Measurements from ENCODE around the gene TRAPPC8.
"Not testable (repeated sequence)": the region's sequence is repeated elsewhere in the genome, so short reads cannot be mapped to it uniquely, and the experiment has no call there.

The TRAPPC8 gene

GRCh38 chr18:31943878-31944816, 1.2 kb upstream of the TRAPPC8 start:
- no peak for DNase-seq

DNA sequence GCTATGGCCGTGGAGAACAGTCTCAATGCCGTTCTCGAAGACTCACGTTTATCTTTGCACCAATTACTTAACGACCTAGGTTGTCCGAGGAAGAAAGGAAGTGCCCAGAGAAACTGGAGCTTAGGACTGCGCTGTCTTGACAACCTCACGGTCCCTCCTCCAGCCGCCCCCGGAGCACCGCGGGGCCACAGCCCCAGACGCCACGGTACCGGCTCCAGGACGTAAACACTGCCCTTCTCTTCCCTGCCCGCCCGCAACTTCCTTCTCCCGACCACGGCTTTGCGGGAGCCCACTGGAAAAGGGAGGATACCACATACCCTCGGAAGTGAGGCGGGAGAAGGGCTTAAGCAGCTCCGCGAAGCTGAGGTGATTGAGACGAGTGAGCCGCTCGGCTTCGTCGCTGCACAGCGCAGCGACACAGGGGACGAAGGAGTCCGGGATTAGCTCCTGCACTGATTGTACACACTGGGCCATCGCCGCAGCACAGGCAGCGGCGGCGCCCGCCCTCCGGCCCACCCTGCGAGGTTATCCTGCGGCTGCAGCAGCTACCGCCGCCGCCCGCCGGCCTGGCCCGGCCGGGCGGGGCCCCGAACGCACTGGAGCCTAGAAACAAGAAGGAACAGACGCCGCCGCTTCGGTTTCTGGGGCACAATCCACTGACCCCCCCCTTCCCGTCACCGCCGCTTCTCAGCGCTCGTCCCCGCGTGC, 483 bp downstream of the TRAPPC8 start:
- DNase-seq: peak; percentile 82

GRCh38 chr18:31941010-31941809, 1.7 kb downstream of the TRAPPC8 start:
- no peak for DNase-seq

- not testable (repeated sequence) for DNase-seq
Measured at GRCh38 chr18:31934773-31935172, 8.2 kb downstream of the TRAPPC8 start.

- no peak for DNase-seq
Measured at GRCh38 chr18:31931886-31932240, 11.1 kb downstream of the TRAPPC8 start.

DNA sequence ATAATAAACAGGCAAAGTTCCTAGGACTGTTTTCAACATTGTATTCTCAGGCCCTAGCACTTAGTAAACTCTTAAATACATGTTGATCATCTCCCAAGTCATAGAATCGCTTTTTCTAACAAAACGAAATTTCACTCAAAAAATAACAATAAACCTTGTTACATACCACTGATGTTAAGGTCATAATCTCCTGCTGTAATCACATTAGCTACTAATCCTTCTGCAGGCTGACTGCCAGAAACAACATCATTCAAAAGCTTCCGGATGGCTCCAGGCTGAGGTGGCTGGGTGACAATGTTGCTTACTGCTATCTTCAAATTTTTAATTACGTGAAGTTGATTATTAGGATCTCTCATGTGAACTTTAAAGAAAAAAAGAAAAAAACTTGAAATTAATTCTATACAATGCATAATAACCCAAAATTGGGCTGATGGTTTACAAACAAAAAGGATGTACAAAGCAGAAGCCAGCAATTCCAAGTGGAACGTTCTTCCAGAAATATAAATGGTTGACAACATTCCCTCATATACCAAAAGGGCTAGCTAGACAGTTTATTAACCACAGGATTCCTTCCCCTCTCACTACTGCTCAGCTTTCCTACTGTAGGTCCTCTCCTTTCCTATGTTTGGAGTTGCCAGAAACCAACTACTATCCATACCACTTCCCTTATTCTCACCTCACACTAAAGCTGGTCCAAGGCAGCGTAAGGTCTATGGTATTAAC, 11.6 kb downstream of the TRAPPC8 start:
- DNase-seq: no peak

DNA sequence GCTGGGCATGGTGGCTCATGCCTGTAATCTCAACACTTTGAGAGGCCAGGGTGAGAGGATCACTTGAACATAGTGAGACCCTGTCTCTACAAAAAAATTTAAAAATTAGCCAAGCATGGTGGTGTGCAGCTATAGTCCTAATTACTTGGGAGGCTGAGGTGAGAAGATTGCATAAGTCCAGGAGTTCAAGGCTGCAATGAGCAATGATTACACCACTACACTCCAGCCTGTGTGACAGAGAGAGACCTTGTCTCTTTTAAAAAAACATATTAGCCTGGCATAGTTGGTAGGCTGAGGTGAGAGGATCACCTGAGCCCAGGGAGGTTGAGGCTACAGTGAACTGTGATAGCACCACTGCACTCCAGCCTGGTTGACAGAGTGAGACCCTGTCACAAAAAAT, 13.7 kb downstream of the TRAPPC8 start:
- no peak for DNase-seq

DNA sequence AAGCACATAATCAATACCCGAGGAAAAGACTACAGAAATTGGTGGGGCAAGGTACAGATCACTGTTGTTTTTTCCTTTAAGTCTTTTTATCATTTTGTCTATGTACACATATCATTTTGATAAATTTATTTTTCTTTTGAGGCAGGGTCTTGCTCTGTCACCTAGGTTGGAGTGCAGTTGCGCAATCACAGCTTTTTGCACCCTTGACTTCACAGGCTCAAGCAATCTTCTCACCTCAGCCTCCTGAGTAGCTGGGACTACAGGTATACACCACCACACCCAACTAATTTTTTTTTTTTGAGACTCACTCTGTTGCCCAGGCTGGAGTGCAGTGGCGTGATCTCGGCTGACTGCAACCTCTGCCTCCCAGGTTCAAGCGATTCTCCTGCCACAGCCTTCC, 15.9 kb downstream of the TRAPPC8 start:
- not testable (repeated sequence) for DNase-seq

DNA sequence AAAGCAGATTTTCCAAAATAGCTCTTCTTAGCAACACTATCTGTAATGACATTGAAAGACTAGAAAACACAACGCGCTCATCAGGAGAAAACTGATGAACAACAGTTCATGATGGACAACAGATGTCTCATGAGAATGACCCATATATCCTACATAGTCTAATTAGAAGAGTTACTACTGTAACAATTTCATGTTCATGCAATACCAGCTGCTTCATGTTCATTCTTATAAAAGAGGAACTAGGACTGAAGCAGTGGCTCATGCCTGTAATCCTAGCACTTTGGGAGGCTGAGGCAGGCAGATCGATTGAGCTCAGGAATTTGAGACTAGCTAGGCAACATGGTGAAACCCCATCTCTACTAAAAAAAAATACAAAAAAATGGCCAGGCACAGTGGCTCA, 22.7 kb downstream of the TRAPPC8 start:
- no peak for DNase-seq

DNA sequence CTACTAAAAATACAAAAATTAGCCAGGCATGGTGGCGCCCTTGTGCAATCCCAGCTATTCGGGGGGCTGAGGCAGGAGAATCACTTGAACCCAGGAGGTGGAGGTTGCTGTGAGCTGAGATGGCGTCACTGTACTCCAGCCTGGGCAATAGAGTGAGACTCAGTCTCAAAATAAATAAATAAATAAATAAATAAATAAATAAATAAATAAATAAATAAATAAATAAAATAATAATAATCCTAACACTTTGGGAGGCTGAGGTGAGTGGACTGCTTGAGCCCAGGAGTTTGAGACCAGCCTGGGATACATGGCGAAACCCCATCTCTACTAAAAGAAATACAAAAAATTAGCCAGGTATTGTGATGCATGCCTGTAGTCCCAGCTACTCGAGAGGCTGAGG, 23.6 kb downstream of the TRAPPC8 start:
- not testable (repeated sequence) for DNase-seq

- no peak for DNase-seq
Measured at GRCh38 chr18:31918733-31919132, 24.2 kb downstream of the TRAPPC8 start.

- no peak for DNase-seq
Measured at GRCh38 chr18:31901063-31901462, 41.9 kb downstream of the TRAPPC8 start.

DNA sequence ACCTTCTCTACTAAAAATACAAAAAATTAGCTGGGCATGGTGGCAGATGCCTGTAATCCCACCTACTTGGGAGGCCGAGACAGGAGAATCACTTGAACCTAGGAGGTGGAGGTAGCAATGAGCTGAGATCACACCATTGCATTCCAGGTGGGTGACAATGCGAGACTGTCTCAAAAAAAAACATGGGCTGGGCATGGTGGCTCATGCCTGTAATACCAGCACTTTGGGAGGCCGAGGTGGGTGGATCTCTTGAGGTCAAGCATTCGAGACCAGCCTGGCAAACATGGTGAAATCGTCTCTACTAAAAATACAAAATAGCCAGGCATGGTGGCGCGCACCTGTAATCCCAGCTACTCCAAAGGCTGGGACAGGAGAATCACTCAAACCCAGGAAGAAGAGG, 43.2 kb downstream of the TRAPPC8 start:
- not testable (repeated sequence) for DNase-seq

DNA sequence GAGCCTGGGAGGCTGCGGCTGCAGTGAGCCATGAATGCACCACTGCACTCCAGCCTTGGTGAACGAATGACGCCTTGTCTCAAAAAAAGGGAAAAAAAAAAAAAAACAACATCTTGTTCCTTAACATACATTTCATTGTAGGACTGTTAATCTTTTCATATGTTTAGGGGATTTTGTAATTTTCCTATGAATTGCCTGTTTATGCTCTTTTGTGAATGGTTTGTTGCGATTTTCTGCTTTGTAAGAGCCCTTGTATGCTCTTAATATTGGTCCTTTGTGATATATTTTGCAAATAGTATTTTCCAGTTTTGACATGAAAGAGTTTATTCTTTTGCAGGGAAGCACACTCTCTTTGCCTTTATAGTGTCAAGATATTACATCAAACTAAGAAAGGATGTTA, 50.0 kb downstream of the TRAPPC8 start:
- no peak for DNase-seq

- no peak for DNase-seq
Measured at GRCh38 chr18:31891566-31891965, 51.4 kb downstream of the TRAPPC8 start.

DNA sequence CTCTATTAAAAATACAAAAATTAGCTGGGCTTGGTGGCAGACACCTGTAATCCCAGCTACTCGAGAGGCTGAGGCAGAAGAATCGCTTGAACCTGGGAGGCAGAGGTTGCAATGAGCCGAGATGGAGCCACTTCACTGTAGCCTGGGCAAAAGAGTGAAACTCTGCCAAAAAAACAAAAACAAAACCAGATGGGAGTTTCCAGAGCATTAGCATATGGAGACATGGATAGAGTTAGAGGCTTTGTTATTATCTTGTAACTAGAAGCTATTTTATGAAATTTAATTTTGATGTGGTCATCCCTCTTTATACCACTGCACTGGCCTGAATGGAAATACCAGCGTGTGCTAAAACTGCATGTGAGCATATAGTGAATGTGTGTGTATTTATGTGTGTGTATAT, 58.9 kb downstream of the TRAPPC8 start:
- no peak for DNase-seq

GRCh38 chr18:31880186-31880898, 62.6 kb downstream of the TRAPPC8 start:
- DNase-seq: no peak

- no peak for DNase-seq
Measured at GRCh38 chr18:31878358-31878757, 64.6 kb downstream of the TRAPPC8 start.

- DNase-seq: no peak
Measured at GRCh38 chr18:31877900-31878299, 65.0 kb downstream of the TRAPPC8 start.

DNA sequence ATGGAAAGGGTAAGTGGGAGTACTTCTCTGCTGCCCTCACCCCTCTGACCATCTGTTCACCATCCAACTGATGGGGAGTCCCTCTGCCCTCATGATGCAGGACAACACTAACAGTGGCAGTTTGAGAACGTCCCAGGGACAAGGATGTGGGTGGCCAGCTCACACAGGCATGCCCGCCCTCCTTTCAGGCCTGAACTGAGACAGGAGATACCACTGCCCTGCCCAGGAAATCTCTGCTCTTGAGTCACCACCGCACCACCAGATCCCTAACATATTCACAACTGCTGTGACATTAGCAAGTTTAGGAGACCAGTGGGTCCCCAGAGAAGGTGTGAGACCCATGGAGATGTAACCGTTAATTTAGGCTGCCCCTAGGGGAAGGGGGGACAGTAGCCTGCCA, 66.2 kb downstream of the TRAPPC8 start:
- no peak for DNase-seq

- no peak for DNase-seq
Measured at GRCh38 chr18:31875301-31875700, 67.6 kb downstream of the TRAPPC8 start.

DNA sequence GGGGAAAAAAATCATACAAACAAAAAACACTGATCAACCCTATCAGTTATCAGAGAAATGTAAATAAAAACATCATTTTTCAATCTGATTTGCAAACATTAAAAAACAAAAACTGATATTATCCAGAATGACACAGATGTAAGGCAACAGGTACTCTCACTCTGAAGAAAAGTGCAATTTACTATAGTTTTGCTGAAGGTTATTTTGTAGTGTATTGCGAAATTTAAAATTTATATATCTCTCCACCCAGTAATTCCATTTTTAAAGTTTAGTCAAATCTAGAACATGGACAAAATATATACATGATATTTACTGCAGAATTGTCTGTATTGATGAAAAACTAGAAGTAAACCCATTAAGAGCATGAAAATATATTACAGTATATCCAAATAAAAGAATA, 79.8 kb downstream of the TRAPPC8 start:
- no peak for DNase-seq

All from NCI-H146 (cell line).